22Rv1 (cell line): ENCODE measurements around the gene PSKH1.
A peak's percentile ranks its signal among the peaks of the same experiment; 100 is the strongest.

Experiments
- H3K27ac ChIP-seq: fragments of 450-650 bp; 2 replicates; pipeline ENCODE4 v1.5.1; 2017
- ZFX ChIP-seq: fragments of 450-650 bp; IDR thresholded peaks from 2 replicates; pipeline ENCODE4 v1.6.1; 2017; ENCODE audit warnings: antibody characterized with exemption, borderline replicate concordance
- TF ChIP-seq, protein P1 (sequence below): fragments of 450-650 bp; IDR thresholded peaks from 2 replicates; pipeline ENCODE4 v1.5.1; 2017; ENCODE audit warnings: mild to moderate bottlenecking

Gene PSKH1

DNA sequence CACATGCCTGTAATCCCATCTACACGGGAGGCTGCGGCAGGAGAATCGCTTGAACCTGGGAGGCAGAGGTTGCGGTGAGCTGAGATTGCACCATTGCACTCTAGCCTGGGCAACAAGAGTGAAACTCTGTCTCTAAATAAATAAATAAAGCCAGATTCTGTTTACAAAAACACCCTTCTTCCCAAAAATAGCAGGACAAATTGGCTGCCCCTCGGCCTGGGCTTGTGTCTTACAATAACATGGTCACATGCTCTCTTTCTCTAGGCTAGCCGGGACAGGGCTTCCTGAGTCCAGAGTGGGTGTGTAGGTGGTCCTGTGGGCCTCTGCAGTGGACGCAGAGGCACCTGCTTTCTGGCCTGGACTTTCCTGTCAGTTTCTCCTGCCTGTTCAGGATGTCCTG is 23.4 kb upstream of the PSKH1 start:
- H3K27ac ChIP-seq, result peak overlapping the region; percentile 72; the same call in 1 of the 2 replicates
- TF ChIP-seq, protein P1, sequence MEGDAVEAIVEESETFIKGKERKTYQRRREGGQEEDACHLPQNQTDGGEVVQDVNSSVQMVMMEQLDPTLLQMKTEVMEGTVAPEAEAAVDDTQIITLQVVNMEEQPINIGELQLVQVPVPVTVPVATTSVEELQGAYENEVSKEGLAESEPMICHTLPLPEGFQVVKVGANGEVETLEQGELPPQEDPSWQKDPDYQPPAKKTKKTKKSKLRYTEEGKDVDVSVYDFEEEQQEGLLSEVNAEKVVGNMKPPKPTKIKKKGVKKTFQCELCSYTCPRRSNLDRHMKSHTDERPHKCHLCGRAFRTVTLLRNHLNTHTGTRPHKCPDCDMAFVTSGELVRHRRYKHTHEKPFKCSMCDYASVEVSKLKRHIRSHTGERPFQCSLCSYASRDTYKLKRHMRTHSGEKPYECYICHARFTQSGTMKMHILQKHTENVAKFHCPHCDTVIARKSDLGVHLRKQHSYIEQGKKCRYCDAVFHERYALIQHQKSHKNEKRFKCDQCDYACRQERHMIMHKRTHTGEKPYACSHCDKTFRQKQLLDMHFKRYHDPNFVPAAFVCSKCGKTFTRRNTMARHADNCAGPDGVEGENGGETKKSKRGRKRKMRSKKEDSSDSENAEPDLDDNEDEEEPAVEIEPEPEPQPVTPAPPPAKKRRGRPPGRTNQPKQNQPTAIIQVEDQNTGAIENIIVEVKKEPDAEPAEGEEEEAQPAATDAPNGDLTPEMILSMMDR, result no peak

DNA sequence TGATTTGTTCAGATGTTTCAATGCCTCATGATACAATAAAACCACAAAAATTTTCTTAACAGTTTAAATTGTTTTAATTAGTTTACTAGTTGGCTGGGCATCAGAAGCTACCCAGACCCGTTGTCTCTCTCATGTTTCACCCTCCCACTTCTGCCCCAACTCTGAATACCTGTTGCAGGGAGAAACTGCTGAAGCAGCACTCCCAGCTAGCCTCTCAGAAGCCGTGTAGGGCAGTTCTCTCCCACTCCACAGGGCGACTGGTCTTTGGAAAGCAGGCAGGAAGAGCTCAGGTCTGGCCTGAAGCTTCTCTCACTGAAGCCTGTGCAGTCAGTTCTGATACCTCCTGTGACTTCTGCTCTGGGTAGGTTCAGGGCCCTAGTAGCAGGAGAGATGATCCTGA is 21.8 kb upstream of the PSKH1 start:
- TF ChIP-seq, protein P1, result no peak
- TF ChIP-seq ZFX, result no peak
- H3K27ac ChIP-seq, result peak overlapping the region; percentile 72; the same call in 1 of the 2 replicates

DNA sequence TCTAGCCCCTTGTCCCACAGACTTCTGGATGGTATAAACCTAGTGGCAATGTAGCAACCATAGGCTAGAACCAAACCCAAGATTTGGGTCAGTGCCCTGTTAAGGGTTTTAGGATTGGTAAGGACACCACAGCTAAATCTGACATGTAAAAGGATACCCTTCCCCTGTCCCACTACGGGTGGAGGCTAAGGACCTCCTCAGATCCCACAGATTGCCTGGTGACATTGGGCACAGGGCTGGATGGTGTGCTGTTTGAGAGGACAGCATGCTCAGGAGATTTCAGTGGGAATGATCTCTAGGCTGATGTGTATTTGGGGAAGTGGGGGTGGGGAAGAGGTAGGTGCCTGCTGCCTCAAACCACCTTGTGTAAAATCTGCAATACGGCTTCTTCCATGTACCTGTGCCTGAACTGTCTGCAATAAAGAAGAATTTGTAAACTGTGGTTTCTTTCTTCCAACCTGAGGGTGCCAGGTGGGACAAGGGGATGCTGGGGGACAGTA is 20.9 kb upstream of the PSKH1 start:
- TF ChIP-seq, protein P1, result no peak
- TF ChIP-seq ZFX, result no peak
- peak overlapping the region; percentile 72 for H3K27ac ChIP-seq

DNA sequence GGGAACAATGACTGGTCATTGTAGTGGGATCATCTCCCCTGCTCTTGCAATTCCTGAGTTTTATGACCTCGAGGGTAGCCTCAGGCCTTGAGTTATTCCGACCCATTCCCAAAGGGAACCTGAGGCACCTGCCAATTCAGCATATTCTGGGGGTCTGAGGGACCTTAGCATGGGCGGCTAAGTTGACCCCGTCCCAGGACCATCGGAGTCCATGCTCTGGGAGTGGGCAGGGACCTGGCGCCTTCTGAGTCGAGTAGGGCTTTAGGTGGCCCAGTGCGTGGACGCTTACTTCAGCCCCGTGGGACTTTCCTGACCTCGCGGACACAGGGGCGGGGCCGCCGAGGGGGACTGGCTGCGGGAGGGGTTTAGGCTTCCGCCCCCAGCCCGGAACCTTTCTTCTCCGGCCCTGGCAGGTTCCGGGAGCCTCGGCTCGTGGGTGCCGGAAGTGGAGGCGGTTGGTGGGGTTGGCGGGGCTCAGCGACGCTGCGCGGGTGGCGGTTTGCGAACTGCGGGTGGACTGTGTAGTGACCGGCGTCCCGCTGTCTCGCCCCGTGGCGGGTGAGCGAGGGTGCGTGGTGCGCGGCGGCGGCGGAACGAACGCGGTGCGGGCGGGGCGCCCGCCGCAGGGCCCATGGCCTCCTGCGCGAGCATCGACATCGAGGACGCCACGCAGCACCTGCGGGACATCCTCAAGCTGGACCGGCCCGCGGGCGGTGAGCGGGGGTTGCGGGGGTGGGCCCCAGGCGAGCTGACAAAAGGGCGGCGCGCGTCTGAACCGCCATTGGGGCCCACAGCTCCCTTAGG is 20.2 kb upstream of the PSKH1 start, which contains the start of gene EDC4:
Gene EDC4, plus strand, starts transcription at position 422 of the 804 bp plus-strand sequence. Its CDS starts 210 bp downstream, at position 632.
- TF ChIP-seq, protein P1, result no peak
- no peak for TF ChIP-seq ZFX
- H3K27ac ChIP-seq, result peak within 1 kb of the TSS; percentile 72

DNA sequence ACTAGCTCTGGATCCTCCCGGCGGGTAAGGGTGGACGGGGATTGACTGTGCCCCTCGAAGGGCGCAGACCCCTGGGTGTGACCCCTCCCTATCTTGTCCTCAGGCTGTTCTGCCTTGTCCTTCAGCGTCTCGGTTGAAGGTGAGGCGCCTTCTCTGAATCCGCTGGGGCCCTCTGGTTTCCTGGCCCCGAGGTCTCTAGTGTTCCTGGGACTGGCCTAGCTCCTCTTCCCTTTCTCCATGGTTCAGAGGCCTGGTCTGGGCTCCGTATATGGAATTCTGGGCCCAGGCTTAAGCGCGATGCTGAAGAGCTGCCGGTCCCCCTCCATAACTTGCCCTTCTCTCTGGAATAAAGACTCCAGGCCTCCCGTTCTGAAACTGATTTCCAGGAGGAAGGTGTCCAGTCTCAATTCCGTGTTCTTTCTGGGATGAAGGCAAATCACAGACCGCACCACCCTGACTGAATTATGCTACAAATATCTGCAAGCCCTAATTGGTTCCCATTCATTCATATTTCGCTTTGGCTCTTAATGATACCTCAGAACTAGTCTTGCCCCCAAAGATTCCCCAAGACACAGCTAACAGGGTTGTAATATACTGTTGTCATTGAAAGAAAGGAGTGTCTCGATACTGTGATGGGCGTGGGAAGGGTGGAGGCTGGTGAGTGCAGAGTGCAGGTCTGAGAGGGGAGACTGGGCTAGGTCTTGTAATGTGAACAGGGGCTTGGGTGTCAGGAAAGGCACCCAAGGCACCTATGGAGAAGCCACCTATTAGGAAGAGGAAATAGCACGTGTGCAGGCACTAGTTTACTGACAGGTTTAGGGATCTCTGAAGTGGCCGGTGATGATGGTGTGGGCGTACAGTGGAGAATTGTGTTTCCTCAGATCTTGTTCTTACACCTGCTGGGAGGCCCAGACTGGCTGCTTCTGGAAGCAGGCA is 19.4 kb upstream of the PSKH1 start:
- no peak for TF ChIP-seq ZFX
- TF ChIP-seq, protein P1, result no peak
- peak overlapping the region; percentile 72 for H3K27ac ChIP-seq

DNA sequence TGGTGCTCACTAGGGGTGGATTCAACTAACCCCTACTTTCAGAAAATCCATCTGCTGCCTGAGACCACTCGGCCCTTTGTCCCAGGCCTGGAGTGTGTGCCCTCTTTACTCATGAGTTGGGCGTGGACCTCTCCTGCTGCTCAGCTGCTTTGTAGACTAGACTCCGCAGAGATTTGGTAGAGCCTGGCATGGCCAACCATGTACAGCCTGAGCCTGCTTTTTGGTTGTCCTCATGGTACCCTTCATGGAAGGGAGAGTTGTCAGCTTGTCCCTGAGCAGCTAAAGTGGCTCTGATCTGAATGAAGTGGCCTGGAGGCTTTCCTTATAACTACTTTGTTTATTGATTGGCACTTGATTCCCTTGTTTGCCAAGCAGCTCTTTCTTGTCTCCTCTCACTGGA is 18.7 kb upstream of the PSKH1 start:
- peak overlapping the region; percentile 72; the same call in 1 of the 2 replicates for H3K27ac ChIP-seq
- no peak for TF ChIP-seq ZFX
- TF ChIP-seq, protein P1, result no peak
